Activated effector memory CD4-positive, alpha-beta T cell treated with anti-CD3 and anti-CD28 coated beads, Interleukin-2, amount 50 U/mL, for 16 hours (primary cell): ENCODE data around the gene CDC42.
"Not testable (repeated sequence)": the region's sequence is repeated elsewhere in the genome, so short reads cannot be mapped to it uniquely, and the experiment has no call there.

Experiments used
- DNase-seq: peaks from one replicate; pipeline ENCODE4 v3.0.0-alpha.2; 2020

Gene CDC42

GRCh38 chr1:22052115-22053016, at the start of gene CDC42:
Gene CDC42 (plus strand): TSS chr1:22052709. CDS start chr1:22078479, 25,770 bp downstream.
- peak; percentile 99 for DNase-seq

- not testable (repeated sequence) for DNase-seq
Observed at GRCh38 chr1:22002875-22003274, 49.6 kb upstream of the CDC42 start.

GRCh38 chr1:22003959-22004358, 48.5 kb upstream of the CDC42 start:
- not testable (repeated sequence) for DNase-seq

- peak; percentile 70 for DNase-seq
Observed at GRCh38 chr1:22005261-22006149, 47.0 kb upstream of the CDC42 start.

- not testable (repeated sequence) for DNase-seq
Observed at GRCh38 chr1:22006736-22007135, 45.8 kb upstream of the CDC42 start.

GRCh38 chr1:22007262-22007661, 45.2 kb upstream of the CDC42 start:
- DNase-seq: not testable (repeated sequence)

- not testable (repeated sequence) for DNase-seq
Observed at GRCh38 chr1:22009566-22009965, 42.9 kb upstream of the CDC42 start.

- DNase-seq: not testable (repeated sequence)
Observed at GRCh38 chr1:22012752-22013151, 39.8 kb upstream of the CDC42 start.

GRCh38 chr1:22014575-22015206, 37.8 kb upstream of the CDC42 start:
- not testable (repeated sequence) for DNase-seq

GRCh38 chr1:22018583-22019559, 33.6 kb upstream of the CDC42 start:
- peak; percentile 85 for DNase-seq

GRCh38 chr1:22021061-22021460, 31.4 kb upstream of the CDC42 start:
- no peak for DNase-seq

- peak; percentile 90 for DNase-seq
Observed at GRCh38 chr1:22024485-22025367, 27.8 kb upstream of the CDC42 start.

GRCh38 chr1:22025368-22026155, 26.9 kb upstream of the CDC42 start:
- peak; percentile 96 for DNase-seq

GRCh38 chr1:22026924-22027289, 25.6 kb upstream of the CDC42 start:
- DNase-seq: no peak

GRCh38 chr1:22030057-22030456, 22.5 kb upstream of the CDC42 start:
- DNase-seq: no peak

GRCh38 chr1:22030473-22030872, 22.0 kb upstream of the CDC42 start:
- no peak for DNase-seq

GRCh38 chr1:22031214-22031962, 21.1 kb upstream of the CDC42 start:
- peak; percentile 67 for DNase-seq

- not testable (repeated sequence) for DNase-seq
Observed at GRCh38 chr1:22034834-22035233, 17.7 kb upstream of the CDC42 start.

GRCh38 chr1:22037520-22037919, 15.0 kb upstream of the CDC42 start:
- DNase-seq: no peak
